MM.1S (cell line): ENCODE data around the gene CCDC127.
"Not testable (repeated sequence)": the region's sequence is repeated elsewhere in the genome, so short reads cannot be mapped to it uniquely, and the experiment has no call there.

Experiments used
- DNase-seq: peaks from one replicate; pipeline ENCODE4 v3.0.0-alpha.2; 2015
- H2AFZ ChIP-seq: fragments of 300-600 bp; sonication (generic); 2 replicates; pipeline ENCODE4 v1.6.0; 2016; ENCODE audit warnings: antibody characterized with exemption, low read length
- H3F3A ChIP-seq: fragments of 300-600 bp; sonication (generic); 2 replicates; pipeline ENCODE4 v1.6.1; 2016; ENCODE audit warnings: mild to moderate bottlenecking, antibody characterized with exemption, low read length, moderate library complexity, mixed read lengths; ENCODE audit not compliant: insufficient read depth
- H3K27ac ChIP-seq: fragments of 300-600 bp; sonication (generic); 2 replicates; pipeline ENCODE4 v1.5.1; 2016; ENCODE audit warnings: mild to moderate bottlenecking, low read length
- H3K27me3 ChIP-seq: fragments of 300-600 bp; sonication (generic); replicated peaks from 2 replicates; pipeline ENCODE4 v1.6.0; 2016; ENCODE audit warnings: low read length; ENCODE audit not compliant: insufficient read depth
- H3K36me3 ChIP-seq: fragments of 300-600 bp; sonication (generic); replicated peaks from 2 replicates; pipeline ENCODE4 v1.6.1; 2016; ENCODE audit warnings: mild to moderate bottlenecking, low read length, mixed read lengths; ENCODE audit not compliant: insufficient read depth
- H3K4me1 ChIP-seq: fragments of 300-600 bp; sonication (generic); 2 replicates; pipeline ENCODE4 v1.6.1; 2016; ENCODE audit warnings: low read length, mixed read lengths
- H3K4me2 ChIP-seq: fragments of 300-600 bp; sonication (generic); 2 replicates; pipeline ENCODE4 v1.6.0; 2016; ENCODE audit warnings: low read depth, low read length
- H3K4me3 ChIP-seq: fragments of 300-600 bp; sonication (generic); 2 replicates; pipeline ENCODE4 v1.5.1; 2016; ENCODE audit warnings: low read length, mixed read lengths
- H3K79me2 ChIP-seq: fragments of 300-600 bp; sonication (generic); 2 replicates; pipeline ENCODE4 v1.6.1; 2016; ENCODE audit warnings: mixed run types, low read length, mixed read lengths
- H3K9ac ChIP-seq: fragments of 300-600 bp; sonication (generic); 2 replicates; pipeline ENCODE4 v1.6.1; 2016; ENCODE audit warnings: low read length, mixed read lengths
- H3K9me2 ChIP-seq: fragments of 300-600 bp; sonication (generic); replicated peaks from 2 replicates; pipeline ENCODE4 v1.6.1; 2016; ENCODE audit warnings: mild to moderate bottlenecking, low read length, mixed read lengths; ENCODE audit not compliant: insufficient read depth
- H3K9me3 ChIP-seq: fragments of 300-600 bp; sonication (generic); replicated peaks from 2 replicates; pipeline ENCODE4 v1.6.1; 2016; ENCODE audit warnings: mild to moderate bottlenecking, low read length, mixed read lengths; ENCODE audit not compliant: insufficient read depth
- H4K20me1 ChIP-seq: fragments of 300-600 bp; sonication (generic); 2 replicates; pipeline ENCODE4 v1.6.1; 2016; ENCODE audit warnings: mild to moderate bottlenecking, low read length, moderate library complexity, mixed read lengths; ENCODE audit not compliant: insufficient read depth
- EZH2 ChIP-seq: fragments of 300-600 bp; sonication (generic); optimal IDR thresholded peaks from 2 replicates; pipeline ENCODE3; 2017; ENCODE audit warnings: low read depth, mild to moderate bottlenecking, antibody characterized with exemption, low read length, mixed read lengths
- EZH2phosphoT487 ChIP-seq: fragments of 300-600 bp; sonication (generic); IDR thresholded peaks from 2 replicates; pipeline ENCODE4 v1.6.1; 2018; ENCODE audit warnings: antibody characterized with exemption, low read length
- TF ChIP-seq, protein P1 (sequence below): fragments of 300-600 bp; sonication (generic); IDR thresholded peaks from 2 replicates; pipeline ENCODE4 v1.5.1; 2016; ENCODE audit warnings: antibody characterized with exemption, low read length, mixed read lengths

Gene CCDC127

DNA sequence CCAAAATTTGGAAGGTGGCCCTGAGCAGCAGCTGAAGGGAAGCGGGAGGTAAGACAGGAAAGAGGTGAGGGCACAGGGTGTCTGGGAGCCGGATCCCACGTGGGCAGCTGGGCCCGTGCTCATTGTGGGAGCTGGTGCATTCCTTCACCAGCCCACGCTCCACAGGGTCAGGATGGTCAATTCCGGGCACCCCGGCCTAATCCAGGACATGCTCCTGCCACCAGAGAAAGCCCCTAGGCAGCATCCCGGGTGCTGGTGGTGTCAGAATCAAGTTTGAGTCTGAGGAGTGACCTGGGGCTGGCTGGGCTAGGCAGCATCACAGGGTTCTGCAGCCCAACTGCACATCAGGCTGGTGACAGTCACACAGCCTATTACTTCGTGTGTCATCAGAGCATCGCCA is 46.4 kb upstream of the CCDC127 start:
- H3K4me1 ChIP-seq = no peaks in the 10 kb centered on the region
- no peaks in the 10 kb centered on the region for H3K9me2 ChIP-seq
- H3K9ac ChIP-seq = no peak overlapping the region
- no peaks in the 10 kb centered on the region for H4K20me1 ChIP-seq
- H3K4me2 ChIP-seq = no peak overlapping the region
- H3K4me3 ChIP-seq = no peak overlapping the region
- H3K27ac ChIP-seq = no peak overlapping the region
- TF ChIP-seq EZH2phosphoT487 = no peak
- TF ChIP-seq EZH2 = no peak
- TF ChIP-seq, protein P1, sequence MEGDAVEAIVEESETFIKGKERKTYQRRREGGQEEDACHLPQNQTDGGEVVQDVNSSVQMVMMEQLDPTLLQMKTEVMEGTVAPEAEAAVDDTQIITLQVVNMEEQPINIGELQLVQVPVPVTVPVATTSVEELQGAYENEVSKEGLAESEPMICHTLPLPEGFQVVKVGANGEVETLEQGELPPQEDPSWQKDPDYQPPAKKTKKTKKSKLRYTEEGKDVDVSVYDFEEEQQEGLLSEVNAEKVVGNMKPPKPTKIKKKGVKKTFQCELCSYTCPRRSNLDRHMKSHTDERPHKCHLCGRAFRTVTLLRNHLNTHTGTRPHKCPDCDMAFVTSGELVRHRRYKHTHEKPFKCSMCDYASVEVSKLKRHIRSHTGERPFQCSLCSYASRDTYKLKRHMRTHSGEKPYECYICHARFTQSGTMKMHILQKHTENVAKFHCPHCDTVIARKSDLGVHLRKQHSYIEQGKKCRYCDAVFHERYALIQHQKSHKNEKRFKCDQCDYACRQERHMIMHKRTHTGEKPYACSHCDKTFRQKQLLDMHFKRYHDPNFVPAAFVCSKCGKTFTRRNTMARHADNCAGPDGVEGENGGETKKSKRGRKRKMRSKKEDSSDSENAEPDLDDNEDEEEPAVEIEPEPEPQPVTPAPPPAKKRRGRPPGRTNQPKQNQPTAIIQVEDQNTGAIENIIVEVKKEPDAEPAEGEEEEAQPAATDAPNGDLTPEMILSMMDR = no peak
- no peaks in the 10 kb centered on the region for H3K9me3 ChIP-seq
- no peaks in the 10 kb centered on the region for H3K27me3 ChIP-seq
- no peaks in the 10 kb centered on the region for H3K79me2 ChIP-seq
- no peak overlapping the region for H2AFZ ChIP-seq
- peaks cover 4% of the 10 kb centered on the region for H3K36me3 ChIP-seq
- DNase-seq = no peak
- peaks cover 20% of the 10 kb centered on the region for H3F3A ChIP-seq

DNA sequence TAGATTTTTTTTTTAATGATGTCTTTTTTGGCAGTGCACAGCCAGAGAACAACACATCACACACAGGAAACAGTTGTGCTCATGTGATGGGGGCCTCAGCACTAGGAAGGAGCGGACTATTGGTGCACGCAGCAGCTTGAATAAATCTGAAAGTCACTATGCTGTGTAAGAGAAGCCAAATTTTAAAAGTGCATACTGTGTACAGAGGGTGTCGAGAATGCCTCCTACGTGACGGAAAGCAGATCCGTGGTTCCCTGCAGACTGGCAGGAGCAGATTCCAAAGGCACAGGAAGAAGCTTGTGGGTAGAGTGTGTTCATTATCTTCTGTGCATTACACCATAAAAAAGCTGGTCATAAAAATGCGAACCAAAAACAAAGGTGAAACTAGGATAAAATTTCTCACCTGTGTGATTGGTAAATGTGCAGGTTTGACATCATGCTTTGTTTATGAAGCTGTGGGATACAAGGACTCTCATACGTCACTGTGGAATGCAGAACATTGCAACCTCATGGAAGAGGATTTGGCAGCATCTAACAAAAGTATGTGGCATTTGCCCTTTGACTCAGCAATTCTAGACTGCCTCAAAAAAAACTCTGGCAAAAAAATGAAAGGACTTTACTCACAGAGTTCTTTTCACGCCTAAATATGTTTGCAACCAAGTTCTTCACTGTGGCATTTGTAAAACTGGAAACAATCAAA is 45.5 kb upstream of the CCDC127 start:
- H3K27ac ChIP-seq, H3K4me3 ChIP-seq, H3K4me2 ChIP-seq, H3K79me2 ChIP-seq, H2AFZ ChIP-seq, H3K4me1 ChIP-seq, H3K9me2 ChIP-seq, H3K36me3 ChIP-seq, H4K20me1 ChIP-seq, DNase-seq, H3K9me3 ChIP-seq, H3K27me3 ChIP-seq, H3K9ac ChIP-seq: not testable (repeated sequence)
- H3F3A ChIP-seq = peaks cover 11% of the 10 kb centered on the region

- Histone ChIP-seq H3K4me2 (no peak overlapping the region), H2AFZ (no peak overlapping the region), H3K4me3 (no peak overlapping the region), H3K9ac (no peak overlapping the region), H3K27ac (no peak overlapping the region), H3K79me2 (peaks cover 6% of the 10 kb centered on the region), H3K36me3 (peaks cover 17% of the 10 kb centered on the region), H3F3A (peaks cover 5% of the 10 kb centered on the region), H3K4me1 (no peaks in the 10 kb centered on the region), H3K9me3 (no peaks in the 10 kb centered on the region), H3K27me3 (no peaks in the 10 kb centered on the region), H4K20me1 (no peaks in the 10 kb centered on the region), H3K9me2 (no peaks in the 10 kb centered on the region)
- no peak for DNase-seq
- TF ChIP-seq EZH2phosphoT487 (no peak), EZH2 (no peak)
- TF ChIP-seq, protein P1 = no peak
Observed at GRCh38 chr5:257148-257547, 39.2 kb upstream of the CCDC127 start.

DNA sequence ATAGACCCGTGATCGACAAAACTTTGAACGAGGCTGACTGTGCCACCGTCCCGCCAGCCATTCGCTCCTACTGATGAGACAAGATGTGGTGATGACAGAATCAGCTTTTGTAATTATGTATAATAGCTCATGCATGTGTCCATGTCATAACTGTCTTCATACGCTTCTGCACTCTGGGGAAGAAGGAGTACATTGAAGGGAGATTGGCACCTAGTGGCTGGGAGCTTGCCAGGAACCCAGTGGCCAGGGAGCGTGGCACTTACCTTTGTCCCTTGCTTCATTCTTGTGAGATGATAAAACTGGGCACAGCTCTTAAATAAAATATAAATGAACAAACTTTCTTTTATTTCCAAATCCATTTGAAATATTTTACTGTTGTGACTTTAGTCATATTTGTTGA is 38.4 kb upstream of the CCDC127 start:
- not testable (repeated sequence) for H3K4me3 ChIP-seq, H3K4me2 ChIP-seq, H3K79me2 ChIP-seq, H3K27ac ChIP-seq, H3K4me1 ChIP-seq, H3K9ac ChIP-seq, H3K9me3 ChIP-seq, H3K9me2 ChIP-seq, DNase-seq, H3K27me3 ChIP-seq, H4K20me1 ChIP-seq, H3F3A ChIP-seq, H2AFZ ChIP-seq
- H3K36me3 ChIP-seq = peaks cover 17% of the 10 kb centered on the region

DNA sequence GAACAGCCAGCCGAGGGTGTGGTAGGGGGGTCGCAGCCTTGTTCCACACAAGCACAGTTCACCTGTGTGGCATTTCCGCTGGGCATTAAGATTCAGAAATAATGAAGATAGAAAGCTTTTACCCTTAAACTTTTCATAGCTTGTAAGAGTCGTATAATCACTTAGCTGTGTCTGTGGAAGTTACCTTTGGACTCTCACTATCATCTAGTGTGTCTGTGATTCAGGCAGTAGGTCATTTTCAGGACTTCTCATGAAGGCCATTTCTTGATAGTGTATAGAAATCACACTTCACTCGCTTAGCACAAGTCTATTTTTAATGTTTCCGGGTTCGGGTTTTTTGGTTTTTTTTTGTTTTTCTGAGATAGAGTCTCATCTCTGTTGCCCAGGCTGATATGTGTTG is 37.2 kb upstream of the CCDC127 start:
- not testable (repeated sequence) for H3K4me1 ChIP-seq, H3K4me2 ChIP-seq, H3K27ac ChIP-seq, H4K20me1 ChIP-seq, H3K9me2 ChIP-seq, H3K27me3 ChIP-seq, DNase-seq, H3F3A ChIP-seq, H3K4me3 ChIP-seq, H3K9ac ChIP-seq, H3K9me3 ChIP-seq, H3K79me2 ChIP-seq, H2AFZ ChIP-seq
- peaks cover 17% of the 10 kb centered on the region for H3K36me3 ChIP-seq

GRCh38 chr5:254322-254721 is 36.4 kb upstream of the CCDC127 start:
- not testable (repeated sequence) for H4K20me1 ChIP-seq, H3K4me3 ChIP-seq, H3K27ac ChIP-seq

More at GRCh38 chr5:254322-254721, 36.4 kb upstream of the CCDC127 start:
- H3K4me1 ChIP-seq, DNase-seq, H3K9me3 ChIP-seq, H3K9ac ChIP-seq, H3K27me3 ChIP-seq, H3F3A ChIP-seq, H3K4me2 ChIP-seq, H3K9me2 ChIP-seq, H3K79me2 ChIP-seq, H2AFZ ChIP-seq: not testable (repeated sequence)
- H3K36me3 ChIP-seq = peaks cover 17% of the 10 kb centered on the region
